ENCODE measurements around the gene SYNE1. TPM values are rescaled to one million over a fixed set of nuclear protein-coding genes. Genes with fewer than 3 reads are reported as not detected.
A peak's percentile ranks its signal among the peaks of the same experiment; 100 is the strongest.

SYNE1 gene
- total RNA-seq, 3 donors from 2014 or later (not counting 1 experiment from before 2014, with no cell fraction given): 489 to 570 (median 498) TPM

DNA sequence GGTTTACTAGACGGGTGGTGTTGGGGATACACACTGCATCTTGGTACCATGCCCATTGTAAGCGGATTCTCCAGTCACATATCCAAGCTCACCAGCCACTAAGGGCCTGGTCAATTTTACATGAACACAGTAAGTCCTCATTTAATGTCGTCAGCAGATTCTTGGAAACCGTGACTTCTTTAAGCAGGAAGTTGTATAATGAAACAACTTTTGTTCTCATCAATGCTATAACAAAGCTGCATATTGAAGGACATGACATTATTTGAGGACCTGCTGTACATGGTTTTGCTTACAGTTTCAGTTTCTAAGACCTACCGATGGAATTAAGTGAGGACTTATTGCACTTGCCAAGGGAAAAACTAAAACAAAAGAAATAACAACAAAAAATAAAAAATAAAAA lies 295.6 kb downstream of the SYNE1 start:
- intact Hi-C loops (cut with micrococcal nuclease): no loop called here
- H3K36me3 ChIP-seq (ENCODE audit: control insufficient read depth, insufficient read depth, low read length): peaks cover 46% of the 10 kb centered on the region
- WGBS (ENCODE audit: insufficient coverage): 88% methylated on average over 5 of the region's 5 CpGs
- no peak for DNase-seq
- ATAC-seq: no peak
- H3K27me3 Mint-ChIP-seq (ENCODE audit: low read depth in 2 of 2): no peaks in the 10 kb centered on the region
- no peak overlapping the region for H3K27ac ChIP-seq (ENCODE audit: low read length)
- H3K4me1 ChIP-seq (ENCODE audit: control insufficient read depth, insufficient read depth, low read length): no peaks in the 10 kb centered on the region
- no peaks in the 10 kb centered on the region for H3K27me3 ChIP-seq (ENCODE audit: control insufficient read depth, insufficient read depth, low read length)
- TF ChIP-seq CTCF (IDR thresholded peaks at IDR 0.05): no peak
- H3K4me3 Mint-ChIP-seq: no peak overlapping the region
- H3K9me3 Mint-ChIP-seq: no peaks in the 10 kb centered on the region
- no peak overlapping the region for H3K4me3 ChIP-seq (ENCODE audit: low read length)
- peaks cover 12% of the 10 kb centered on the region for H3K36me3 Mint-ChIP-seq
- peaks cover 6% of the 10 kb centered on the region in 2 donors for H3K4me1 Mint-ChIP-seq
- H3K27ac Mint-ChIP-seq: peak overlapping the region in 1 of 2 donors; percentile 63
- no peaks in the 10 kb centered on the region for H3K9me3 ChIP-seq (ENCODE audit: control insufficient read depth, insufficient read depth, low read length)

GRCh38 chr6:152338335-152339125 lies 298.6 kb downstream of the SYNE1 start:
- 50% methylated on average over 9 of the region's 10 CpGs for WGBS (ENCODE audit: insufficient coverage)
- peak; percentile 82 to 98 (median 84) for ATAC-seq

DNA sequence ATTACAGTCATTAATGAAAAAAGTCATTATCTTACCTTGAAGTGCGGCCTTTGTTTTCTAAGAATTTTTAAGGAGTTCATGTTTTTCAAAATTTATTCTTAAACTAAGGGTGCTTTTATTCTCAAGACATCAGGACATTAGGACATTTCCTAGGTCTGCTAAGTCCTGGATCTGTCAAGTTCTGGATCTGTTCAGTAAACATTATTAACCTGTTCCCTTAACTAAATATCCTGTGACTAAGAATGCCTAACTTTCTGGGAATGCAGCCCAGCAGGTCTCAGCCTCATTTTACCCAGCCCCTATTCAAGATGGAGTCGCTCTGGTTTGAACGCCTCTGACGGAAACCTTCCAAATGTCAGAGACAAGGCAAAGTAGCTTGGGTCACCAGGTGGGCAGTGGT lies 302.6 kb downstream of the SYNE1 start:
- Mint-ChIP-seq H3K27ac (peak overlapping the region in 1 of 2 donors; percentile 13), H3K4me1 (peaks cover 6% of the 10 kb centered on the region in 2 donors), H3K27me3 (ENCODE audit: low read depth in 2 of 2) (no peaks in the 10 kb centered on the region), H3K4me3 (no peak overlapping the region), H3K9me3 (no peaks in the 10 kb centered on the region), H3K36me3 (peaks cover 23% of the 10 kb centered on the region)
- Histone ChIP-seq H3K9me3 (ENCODE audit: control insufficient read depth, insufficient read depth, low read length) (no peaks in the 10 kb centered on the region), H3K4me1 (ENCODE audit: control insufficient read depth, insufficient read depth, low read length) (no peaks in the 10 kb centered on the region), H3K4me3 (ENCODE audit: low read length) (no peak overlapping the region), H3K36me3 (ENCODE audit: control insufficient read depth, insufficient read depth, low read length) (peaks cover 61% of the 10 kb centered on the region), H3K27ac (ENCODE audit: low read length) (no peak overlapping the region), H3K27me3 (ENCODE audit: control insufficient read depth, insufficient read depth, low read length) (no peaks in the 10 kb centered on the region)
- 77% methylated on average over 3 of the region's 4 CpGs for WGBS (ENCODE audit: insufficient coverage)
- DNase-seq: no peak
- TF ChIP-seq CTCF (IDR thresholded peaks at IDR 0.05): no peak
- no peak for ATAC-seq
- intact Hi-C loops (cut with micrococcal nuclease): loop anchor here (10.0 kb wide), 1 partner anchor 570 kb away; no protein-coding TSS in a partner anchor

More at GRCh38 chr6:152338335-152339125, 298.6 kb downstream of the SYNE1 start:
- Mint-ChIP-seq H3K27me3 (ENCODE audit: low read depth in 2 of 2) (no peaks in the 10 kb centered on the region), H3K4me3 (no peak overlapping the region), H3K4me1 (peaks cover 6% of the 10 kb centered on the region in 2 donors), H3K36me3 (peaks cover 13% of the 10 kb centered on the region), H3K9me3 (no peaks in the 10 kb centered on the region), H3K27ac (peak overlapping the region; percentile 49 to 53)
- Histone ChIP-seq H3K4me3 (ENCODE audit: low read length) (no peak overlapping the region), H3K27me3 (ENCODE audit: control insufficient read depth, insufficient read depth, low read length) (no peaks in the 10 kb centered on the region), H3K36me3 (ENCODE audit: control insufficient read depth, insufficient read depth, low read length) (peaks cover 47% of the 10 kb centered on the region), H3K9me3 (ENCODE audit: control insufficient read depth, insufficient read depth, low read length) (no peaks in the 10 kb centered on the region), H3K27ac (ENCODE audit: low read length) (no peak overlapping the region), H3K4me1 (ENCODE audit: control insufficient read depth, insufficient read depth, low read length) (no peaks in the 10 kb centered on the region)
- intact Hi-C loops (cut with micrococcal nuclease): loop anchor here (5.0 to 10.0 kb wide), 2 partner anchors 36 to 574 kb away; no protein-coding TSS in a partner anchor
- DNase-seq: peak; percentile 35 to 78
- peak; percentile 96 for TF ChIP-seq CTCF (IDR thresholded peaks at IDR 0.05)

Data from natural killer cell (primary cell).